Measurements from ENCODE around the gene SBSN.

- TF ChIP-seq POLR2A (IDR thresholded peaks at IDR 0.05) (no peak), CTCF (IDR thresholded peaks at IDR 0.05) (no peak), POLR2AphosphoS5 (IDR thresholded peaks at IDR 0.05) (no peak), EP300 (IDR thresholded peaks at IDR 0.05) (no peak)
These were observed 28.9 kb upstream of the SBSN start for GRCh38 chr19:35556846-35557538.

Data from gastroesophageal sphincter (tissue), 3 donors.